HCT116 (cell line): ENCODE measurements around the gene COMMD9. TPM values are rescaled to one million over a fixed set of nuclear protein-coding genes. Genes with fewer than 3 reads are reported as not detected.

ENCODE experiments used
- ATAC-seq: fragments of 200-7000 bp; cut with Tn5 transposase; 2 replicates; pipeline ENCODE4 v1.9.1; 2020; ENCODE audit warnings: mild to moderate bottlenecking, moderate library complexity
- BruUV-seq: library from RNA; stranded (reverse); fragments of 400-500 nt; replicated peaks from 2 replicates; lab custom pipeline; 2021; lab: Mats Ljungman, UMichigan
- CTCF ChIA-PET: fragments of 300-600 bp; sonication (Branson Sonifier 250); formaldehyde crosslinking; loops from one replicate; lab custom pipeline; 2021; ENCODE audit warnings: antibody characterized with exemption; lab: Charles Lee
- POLR2A ChIA-PET: fragments of 300-600, 350-600 bp; sonication (Branson Sonifier 250); formaldehyde crosslinking; loops from one replicate; lab custom pipeline; 2021; ENCODE audit warnings: antibody characterized with exemption; lab: Charles Lee
- RAD21 ChIA-PET, 2 experiments: fragments of 300-600 bp; sonication (Branson Sonifier 250); formaldehyde crosslinking; loops; one replicate each; lab custom pipeline; 2023; ENCODE audit warnings: low total read pairs in 2 of 2; ENCODE audit not compliant: uncharacterized antibody in 2 of 2, unreplicated experiment in 2 of 2, low non-redundant PET in 1 of 2; lab: Charles Lee
- DNase-seq: peaks from one replicate; pipeline ENCODE4 v3.0.0-alpha.2; 2010; ENCODE audit warnings: low read depth, low spot score
- H2AFZ ChIP-seq: fragments of 200-600 bp; shearing (Covaris generic), sonication (generic); 2 replicates; pipeline ENCODE4 v1.6.1; 2017; ENCODE audit warnings: low read depth, mixed run types, mixed read lengths, antibody characterized with exemption, low read length; ENCODE audit not compliant: poor library complexity, severe bottlenecking
- H3K27ac ChIP-seq: 2 replicates; pipeline ENCODE4 v1.5.1; 2012; ENCODE audit warnings: low read depth, low read length
- H3K27me3 ChIP-seq: fragments of 200-600 bp; sonication (generic); 2 replicates; pipeline ENCODE4 v1.6.1; 2016; ENCODE audit warnings: mixed run types, low read length, mixed read lengths; ENCODE audit not compliant: insufficient read depth
- H3K36me3 ChIP-seq, 2 experiments: fragments of 200-500 bp in 1 of 2; fragments of 200-600 bp in 1 of 2; sonication (Bioruptor generic) in 1 of 2; sonication (generic) in 1 of 2; 2 replicates each; pipeline versions ENCODE4 v1.5.1 to v1.6.1; 2014 to 2016; ENCODE audit warnings: low read length in 2 of 2, inconsistent platforms in 1 of 2, mixed read lengths in 1 of 2, mixed run types in 1 of 2; ENCODE audit not compliant: insufficient read depth in 2 of 2, control insufficient read depth in 1 of 2
- H3K4me1 ChIP-seq, 2 experiments: fragments of 200-600 bp in 1 of 2; sonication (generic) in 1 of 2; 2 replicates each; pipeline versions ENCODE4 v1.5.1 to v1.6.1; 2012 to 2017; ENCODE audit warnings: low read length in 2 of 2, inconsistent platforms in 1 of 2, mild to moderate bottlenecking in 1 of 2, mixed read lengths in 1 of 2, mixed run types in 1 of 2, moderate library complexity in 1 of 2; ENCODE audit not compliant: insufficient read depth in 2 of 2, control insufficient read depth in 1 of 2
- H3K4me2 ChIP-seq: fragments of 200-600 bp; sonication (generic); 2 replicates; pipeline ENCODE4 v1.6.1; 2017; ENCODE audit warnings: mixed run types, low read length, mixed read lengths
- H3K4me3 ChIP-seq, 2 experiments: fragments of 200-600 bp in 1 of 2; sonication (generic) in 1 of 2; replicated peaks in 1 of 2; 2 replicates each; pipeline ENCODE4 v1.5.1; 2011 to 2016; ENCODE audit warnings: low read length in 2 of 2, control low read depth in 1 of 2, low read depth in 1 of 2, mild to moderate bottlenecking in 1 of 2, mixed read lengths in 1 of 2, mixed run types in 1 of 2
- H3K79me2 ChIP-seq: fragments of 200-600 bp; sonication (generic); 2 replicates; pipeline ENCODE4 v1.6.1; 2017; ENCODE audit warnings: mild to moderate bottlenecking, mixed run types, low read length, moderate library complexity, mixed read lengths; ENCODE audit not compliant: insufficient read depth
- H3K9ac ChIP-seq: fragments of 200-600 bp; sonication (generic); 2 replicates; pipeline ENCODE4 v1.6.1; 2016; ENCODE audit warnings: low read length, mixed read lengths
- H3K9me2 ChIP-seq: fragments of 200-600 bp; sonication (generic), shearing (Covaris generic); 2 replicates; pipeline ENCODE4 v1.6.1; 2017; ENCODE audit warnings: mixed run types, mild to moderate bottlenecking, moderate library complexity; ENCODE audit not compliant: insufficient read depth
- H3K9me3 ChIP-seq, 2 experiments: fragments of 200-500 bp in 1 of 2; fragments of 200-600 bp in 1 of 2; sonication (Bioruptor generic) in 1 of 2; sonication (generic) in 1 of 2; 2 replicates each; pipeline ENCODE4 v1.6.1; 2014 to 2017; ENCODE audit warnings: low read length in 2 of 2, mixed read lengths in 2 of 2, inconsistent platforms in 1 of 2, low read depth in 1 of 2, mild to moderate bottlenecking in 1 of 2, mixed run types in 1 of 2, moderate library complexity in 1 of 2; ENCODE audit not compliant: control insufficient read depth in 1 of 2, insufficient read depth in 1 of 2
- H4K20me1 ChIP-seq: fragments of 200-600 bp; sonication (generic), shearing (Covaris generic); 2 replicates; pipeline ENCODE4 v1.6.1; 2017; ENCODE audit warnings: mixed run types, mild to moderate bottlenecking, moderate library complexity; ENCODE audit not compliant: insufficient read depth
- CBX3 ChIP-seq: IDR thresholded peaks from 2 replicates; pipeline ENCODE4 v1.6.1; 2012; ENCODE audit warnings: low read depth
- CEBPB ChIP-seq: IDR thresholded peaks from 2 replicates; pipeline ENCODE4 v1.6.1; 2012; ENCODE audit warnings: low read depth
- CTCF ChIP-seq, 3 experiments: fragments of 200-600 bp in 1 of 3; sonication (generic) in 1 of 3; IDR thresholded peaks in 2 of 3; conservative IDR thresholded peaks in 1 of 3; 2 replicates each; pipeline ENCODE4 v1.5.1; 2012 to 2017; ENCODE audit warnings: low read depth in 2 of 3, low read length in 2 of 3, antibody characterized with exemption in 1 of 3, borderline replicate concordance in 1 of 3, control low read depth in 1 of 3, mild to moderate bottlenecking in 1 of 3, mixed read lengths in 1 of 3, mixed run types in 1 of 3, moderate library complexity in 1 of 3; ENCODE audit not compliant: insufficient read depth in 1 of 3
- EGR1 ChIP-seq: IDR thresholded peaks from 2 replicates; pipeline ENCODE4 v1.6.1; 2012; ENCODE audit warnings: low read depth
- JUND ChIP-seq: IDR thresholded peaks from 2 replicates; pipeline ENCODE4 v1.6.1; 2012
- POLR2AphosphoS5 ChIP-seq: IDR thresholded peaks from 2 replicates; pipeline ENCODE4 v1.6.1; 2011; ENCODE audit warnings: mild to moderate bottlenecking, low read depth, low read length, moderate library complexity
- SIN3A ChIP-seq: IDR thresholded peaks from 2 replicates; pipeline ENCODE4 v1.6.1; 2012; ENCODE audit warnings: low read depth
- SP1 ChIP-seq: IDR thresholded peaks from 2 replicates; pipeline ENCODE4 v1.6.1; 2012; ENCODE audit warnings: low read depth
- SRF ChIP-seq: IDR thresholded peaks from 2 replicates; pipeline ENCODE4 v1.6.1; 2012; ENCODE audit warnings: low read depth
- YY1 ChIP-seq: IDR thresholded peaks from 2 replicates; pipeline ENCODE4 v1.6.1; 2011; ENCODE audit warnings: low read length, low read depth, moderate library complexity, mild to moderate bottlenecking; ENCODE audit not compliant: insufficient replicate concordance; ENCODE audit errors: extremely low read depth
- intact Hi-C: fragments of 100-400 bp; cut with micrococcal nuclease; formaldehyde crosslinking; loops from 2 replicates; pipeline ENCODE4 v1.10.0; 2022
- total RNA-seq: library from RNA; stranded (reverse); gene quantifications from one replicate; pipeline ENCODE4 v1.2.1, GENCODE V29; 2021; ENCODE audit not compliant: unreplicated experiment
- TF ChIP-seq, protein P1 (sequence below): IDR thresholded peaks from 2 replicates; pipeline ENCODE4 v1.6.1; 2012

Gene COMMD9
- total RNA-seq, 1 experiment from 2014 or later = 33.3 TPM

- CTCF ChIA-PET = interaction anchor here (1.1 kb wide), 1 partner anchor 183 kb away, joined by 4 read pairs; no protein-coding TSS in a partner anchor
- Histone ChIP-seq H3K4me1 (no peaks in the 10 kb centered on the region), H3K36me3 (no peaks in the 10 kb centered on the region), H3K9ac (no peak within 1 kb of the TSS), H3K9me2 (no peaks in the 10 kb centered on the region), H4K20me1 (no peaks in the 10 kb centered on the region), H3K79me2 (no peaks in the 10 kb centered on the region), H3K27ac (no peak within 1 kb of the TSS), H3K9me3 (no peaks in the 10 kb centered on the region), H3K27me3 (no peaks in the 10 kb centered on the region), H2AFZ (no peak within 1 kb of the TSS), H3K4me2 (no peak within 1 kb of the TSS), H3K4me3 (no peak within 1 kb of the TSS)
- no peak for TF ChIP-seq CEBPB
- no peak for TF ChIP-seq EGR1
- TF ChIP-seq CTCF (IDR thresholded peaks at IDR 0.05 in 2 of 3, conservative IDR thresholded peaks at IDR 0.05 in 1 of 3; ENCODE audit: borderline replicate concordance in 1 of 3, insufficient read depth in 1 of 3, low read depth in 2 of 3, low read length in 2 of 3) = no peak
- no peak for TF ChIP-seq SIN3A
- no peak for TF ChIP-seq CBX3
- TF ChIP-seq SRF = no peak
- TF ChIP-seq SP1 = no peak
- TF ChIP-seq JUND = no peak
- TF ChIP-seq YY1 = no peak
- TF ChIP-seq POLR2AphosphoS5 = no peak
- TF ChIP-seq, protein P1, sequence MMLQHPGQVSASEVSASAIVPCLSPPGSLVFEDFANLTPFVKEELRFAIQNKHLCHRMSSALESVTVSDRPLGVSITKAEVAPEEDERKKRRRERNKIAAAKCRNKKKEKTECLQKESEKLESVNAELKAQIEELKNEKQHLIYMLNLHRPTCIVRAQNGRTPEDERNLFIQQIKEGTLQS = no peak
- no peak for DNase-seq
- BruUV-seq = no TSS peak
- intact Hi-C loops = loop anchor here (10.0 kb wide), 1 partner anchor 329 kb away; no protein-coding TSS in a partner anchor
- ATAC-seq = no peak
- RAD21 ChIA-PET = no interaction called here
- POLR2A ChIA-PET = no interaction called here
Measured at GRCh38 chr11:36295926-36296325, 6.7 kb upstream of the COMMD9 start, which contains the start of gene PRR5L. Gene PRR5L (plus strand): TSS chr11:36296288. CDS start chr11:36401122, 104,834 bp downstream.
